Vagina (tissue), 2 donors: Measurements from ENCODE around the gene GJD3. TPM values are rescaled to one million over a fixed set of nuclear protein-coding genes. Genes with fewer than 3 reads are reported as not detected.
A peak's percentile ranks its signal among the peaks of the same experiment; 100 is the strongest.
"Not testable (repeated sequence)": the region's sequence is repeated elsewhere in the genome, so short reads cannot be mapped to it uniquely, and the experiment has no call there.

Source experiments
- DNase-seq, 2 donors: peaks; one replicate each; pipeline ENCODE4 v3.0.0-alpha.2; 2017; ENCODE audit errors: extremely low spot score in 2 of 2
- H3K27ac ChIP-seq: fragments of 200-600 bp; sonication (generic); one replicate; pipeline ENCODE4 v1.5.1; 2019
- H3K27me3 ChIP-seq: fragments of 200-600 bp; sonication (generic); one replicate; pipeline ENCODE4 v1.5.1; 2019
- H3K36me3 ChIP-seq, 2 donors: fragments of 200-600 bp; sonication (generic); one replicate each; pipeline ENCODE4 v1.5.1; 2017 to 2019
- H3K4me1 ChIP-seq: fragments of 200-600 bp; sonication (generic); one replicate; pipeline ENCODE4 v1.5.1; 2019
- H3K4me3 ChIP-seq, 2 donors: fragments of 200-600 bp; sonication (generic); 1 replicate in 1 of 2; 2 replicates in 1 of 2; pipeline ENCODE4 v1.5.1; 2016 to 2019
- H3K9me3 ChIP-seq: fragments of 200-600 bp; sonication (generic); one replicate; pipeline ENCODE4 v1.5.1; 2019
- POLR2A ChIP-seq, 2 donors: fragments of 450-650 bp; IDR thresholded peaks; one replicate each; pipeline ENCODE4 v1.6.1; 2017; ENCODE audit warnings: antibody characterized with exemption in 2 of 2, mild to moderate bottlenecking in 2 of 2, moderate library complexity in 2 of 2
- POLR2AphosphoS5 ChIP-seq, 2 donors: sonication (generic); formaldehyde crosslinking; IDR thresholded peaks; one replicate each; pipeline ENCODE4 v1.9.0; 2017; ENCODE audit warnings: antibody characterized with exemption in 2 of 2, mild to moderate bottlenecking in 2 of 2, low read depth in 1 of 2; ENCODE audit not compliant: insufficient read depth in 1 of 2
- intact Hi-C: fragments of 100-400 bp; cut with DNase I; formaldehyde crosslinking; loops from one replicate; pipeline ENCODE4 v1.15.1; 2023
- total RNA-seq: library from RNA; depleted of rRNA; stranded (reverse); fragments of >200 nt; gene quantifications from one replicate; pipeline ENCODE4 v1.2.3, GENCODE V29; 2016
- TF ChIP-seq, protein P1 (sequence below), 3 experiments: fragments of 450-650 bp in 2 of 3; fragments of 200-600 bp in 1 of 3; sonication (generic) in 1 of 3; IDR thresholded peaks; one replicate each; pipeline ENCODE4 v1.5.1; 2017 to 2019; ENCODE audit warnings: antibody characterized with exemption in 3 of 3, mild to moderate bottlenecking in 2 of 3, moderate library complexity in 2 of 3

Gene GJD3
- total RNA-seq, 1 donor from 2014 or later = 12.0 TPM

DNA sequence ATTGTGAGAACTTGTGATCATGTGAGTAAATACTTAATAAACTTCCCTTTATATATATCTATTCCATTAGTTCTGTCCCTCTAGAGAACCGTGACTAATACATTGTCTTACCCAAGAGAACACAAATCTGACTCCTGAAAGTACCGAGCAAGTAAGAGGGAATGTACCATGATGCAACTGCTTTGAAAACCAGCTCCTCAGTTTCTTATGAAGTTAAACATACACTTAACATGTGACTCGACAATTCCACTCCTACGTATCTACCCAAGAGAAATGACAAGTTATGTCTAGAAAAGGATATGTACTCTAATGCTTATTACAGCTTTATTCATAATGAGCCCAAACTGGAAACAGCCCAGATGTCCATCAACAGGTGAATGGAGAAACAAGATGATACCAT lies 8.8 kb upstream of the GJD3 start:
- TF ChIP-seq POLR2AphosphoS5 (IDR thresholded peaks at IDR 0.05; ENCODE audit: insufficient read depth in 1 of 2, low read depth in 1 of 2) = no peak
- TF ChIP-seq, protein P1, sequence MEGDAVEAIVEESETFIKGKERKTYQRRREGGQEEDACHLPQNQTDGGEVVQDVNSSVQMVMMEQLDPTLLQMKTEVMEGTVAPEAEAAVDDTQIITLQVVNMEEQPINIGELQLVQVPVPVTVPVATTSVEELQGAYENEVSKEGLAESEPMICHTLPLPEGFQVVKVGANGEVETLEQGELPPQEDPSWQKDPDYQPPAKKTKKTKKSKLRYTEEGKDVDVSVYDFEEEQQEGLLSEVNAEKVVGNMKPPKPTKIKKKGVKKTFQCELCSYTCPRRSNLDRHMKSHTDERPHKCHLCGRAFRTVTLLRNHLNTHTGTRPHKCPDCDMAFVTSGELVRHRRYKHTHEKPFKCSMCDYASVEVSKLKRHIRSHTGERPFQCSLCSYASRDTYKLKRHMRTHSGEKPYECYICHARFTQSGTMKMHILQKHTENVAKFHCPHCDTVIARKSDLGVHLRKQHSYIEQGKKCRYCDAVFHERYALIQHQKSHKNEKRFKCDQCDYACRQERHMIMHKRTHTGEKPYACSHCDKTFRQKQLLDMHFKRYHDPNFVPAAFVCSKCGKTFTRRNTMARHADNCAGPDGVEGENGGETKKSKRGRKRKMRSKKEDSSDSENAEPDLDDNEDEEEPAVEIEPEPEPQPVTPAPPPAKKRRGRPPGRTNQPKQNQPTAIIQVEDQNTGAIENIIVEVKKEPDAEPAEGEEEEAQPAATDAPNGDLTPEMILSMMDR (IDR thresholded peaks at IDR 0.05) = no peak
- no peak for TF ChIP-seq POLR2A (IDR thresholded peaks at IDR 0.05)
- Histone ChIP-seq H3K36me3 (no peaks in the 10 kb centered on the region), H3K4me3 (no peak overlapping the region), H3K9me3 (no peaks in the 10 kb centered on the region), H3K4me1 (no peaks in the 10 kb centered on the region), H3K27me3 (no peaks in the 10 kb centered on the region), H3K27ac (no peak overlapping the region)
- no peak for DNase-seq
- intact Hi-C loops = no loop called here

DNA sequence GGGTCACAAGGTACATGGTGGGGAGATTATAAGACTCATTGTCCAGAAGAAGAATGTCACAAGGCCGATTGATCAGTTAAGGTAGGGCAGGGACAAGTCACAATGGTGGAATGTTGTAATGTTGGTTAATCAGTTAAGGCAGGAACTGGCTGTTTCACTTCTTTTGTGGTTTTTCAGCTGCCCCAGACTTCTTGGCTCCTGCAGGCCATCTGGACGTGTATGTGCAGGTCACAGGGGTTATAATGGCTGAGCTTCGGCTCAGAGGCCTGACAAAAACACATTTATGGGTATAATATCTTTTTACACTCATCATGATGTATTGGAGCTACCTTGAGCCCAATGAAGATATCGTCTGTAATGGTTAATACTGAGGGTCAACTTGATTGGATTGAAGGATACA lies 8.1 kb upstream of the GJD3 start:
- intact Hi-C loops, H3K9me3 ChIP-seq, H3K36me3 ChIP-seq, DNase-seq, H3K4me3 ChIP-seq, H3K4me1 ChIP-seq, H3K27me3 ChIP-seq, H3K27ac ChIP-seq: not testable (repeated sequence)

DNA sequence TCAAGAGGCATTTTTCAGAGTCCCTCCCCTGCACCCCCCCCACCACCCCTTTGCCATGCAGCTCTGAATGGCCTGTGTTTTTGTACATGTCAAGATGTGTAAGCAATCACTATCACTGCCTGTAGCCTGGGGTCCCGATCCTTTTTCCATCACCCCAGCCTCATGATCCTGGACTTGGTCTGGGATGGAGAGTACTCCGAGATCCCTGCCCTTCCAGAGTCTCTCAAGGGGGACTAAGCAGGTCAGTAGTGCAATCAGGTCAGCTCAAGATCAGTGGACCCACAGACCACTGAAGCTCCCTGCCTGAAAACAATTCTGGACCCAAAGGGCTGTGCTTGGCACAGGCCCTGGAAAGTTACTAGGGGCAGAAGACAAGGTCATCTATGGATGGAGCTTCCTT lies 7.5 kb upstream of the GJD3 start:
- DNase-seq = no peak
- no peaks in the 10 kb centered on the region for H3K27me3 ChIP-seq
- H3K9me3 ChIP-seq = no peaks in the 10 kb centered on the region
- no peak overlapping the region for H3K4me3 ChIP-seq
- no peaks in the 10 kb centered on the region for H3K4me1 ChIP-seq
- H3K36me3 ChIP-seq = no peaks in the 10 kb centered on the region
- TF ChIP-seq, protein P1 (IDR thresholded peaks at IDR 0.05) = no peak
- TF ChIP-seq POLR2A (IDR thresholded peaks at IDR 0.05) (no peak), POLR2AphosphoS5 (IDR thresholded peaks at IDR 0.05; ENCODE audit: insufficient read depth in 1 of 2, low read depth in 1 of 2) (no peak)
- intact Hi-C loops = no loop called here
- H3K27ac ChIP-seq = no peak overlapping the region

DNA sequence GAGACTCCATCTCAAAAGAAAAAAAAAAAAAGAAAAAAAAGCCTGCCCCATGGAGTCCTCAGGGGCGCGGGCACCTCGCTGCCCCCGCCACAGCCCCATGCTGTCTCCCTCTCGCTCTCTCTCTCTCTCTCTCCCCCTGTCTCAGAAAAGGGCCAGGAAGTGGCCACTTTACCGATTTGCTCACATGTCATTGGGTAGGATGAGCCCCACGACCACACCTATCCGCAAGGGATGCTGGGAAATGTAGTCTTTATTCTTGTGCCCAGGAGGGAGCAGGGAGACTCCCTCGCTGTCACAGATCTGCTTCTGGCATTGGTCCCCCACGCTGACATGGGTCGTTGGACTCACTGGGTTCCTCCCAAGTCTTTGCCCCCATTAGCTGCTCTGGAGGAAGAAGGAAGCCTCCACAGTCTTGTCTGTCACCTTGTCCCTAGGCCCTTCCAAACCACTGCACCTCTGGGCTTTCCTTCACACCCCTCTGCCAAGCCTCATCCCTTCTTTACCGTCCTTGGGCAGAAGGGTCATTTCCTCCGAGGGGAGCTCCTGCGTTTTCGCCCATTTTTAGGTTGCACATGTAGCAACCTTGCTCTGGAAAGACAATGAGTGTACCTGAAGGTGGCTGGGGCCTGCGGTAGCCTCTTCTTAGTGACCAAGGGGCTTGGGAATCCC lies 6.9 kb upstream of the GJD3 start:
- no peak for TF ChIP-seq POLR2AphosphoS5 (IDR thresholded peaks at IDR 0.05; ENCODE audit: insufficient read depth in 1 of 2, low read depth in 1 of 2)
- TF ChIP-seq, protein P1 (IDR thresholded peaks at IDR 0.05) = no peak
- TF ChIP-seq POLR2A (IDR thresholded peaks at IDR 0.05) = no peak
- peak in 1 of 2 donors; percentile 67 for DNase-seq
- H3K9me3 ChIP-seq = no peaks in the 10 kb centered on the region
- no peak overlapping the region for H3K27ac ChIP-seq
- H3K36me3 ChIP-seq = no peaks in the 10 kb centered on the region
- no peaks in the 10 kb centered on the region for H3K27me3 ChIP-seq
- H3K4me3 ChIP-seq = no peak overlapping the region
- intact Hi-C loops = no loop called here
- H3K4me1 ChIP-seq = no peaks in the 10 kb centered on the region

DNA sequence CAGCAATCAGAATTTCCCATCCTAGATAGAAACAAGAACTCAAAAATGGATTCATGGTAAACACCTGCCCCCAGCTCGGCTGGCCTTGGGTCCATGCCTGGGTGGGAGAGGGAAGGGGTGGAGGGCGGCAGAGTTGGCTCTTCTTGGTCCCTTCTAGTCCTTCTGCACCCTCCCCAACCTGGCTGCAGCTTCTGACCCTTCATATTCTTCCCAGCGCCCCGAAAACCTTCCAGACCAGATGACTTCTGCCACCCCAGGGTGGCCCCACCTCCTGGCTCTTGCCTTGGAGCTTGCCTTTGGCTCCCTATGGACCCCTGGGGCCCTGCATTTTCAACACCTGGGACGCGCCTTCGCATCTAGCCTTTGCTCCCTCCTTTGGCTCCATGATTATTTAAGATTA lies 5.4 kb upstream of the GJD3 start:
- TF ChIP-seq, protein P1 (IDR thresholded peaks at IDR 0.05) = no peak
- no peak for TF ChIP-seq POLR2A (IDR thresholded peaks at IDR 0.05)
- no peak for TF ChIP-seq POLR2AphosphoS5 (IDR thresholded peaks at IDR 0.05; ENCODE audit: insufficient read depth in 1 of 2, low read depth in 1 of 2)
- no peaks in the 10 kb centered on the region for H3K9me3 ChIP-seq
- H3K27me3 ChIP-seq = no peaks in the 10 kb centered on the region
- DNase-seq = no peak
- intact Hi-C loops = loop anchor here (10.0 kb wide), 1 partner anchor 45 kb away; the partner anchor contains the start of gene TOP2A
- H3K4me3 ChIP-seq = no peak overlapping the region
- H3K4me1 ChIP-seq = no peaks in the 10 kb centered on the region
- H3K27ac ChIP-seq = no peak overlapping the region
- no peaks in the 10 kb centered on the region for H3K36me3 ChIP-seq

DNA sequence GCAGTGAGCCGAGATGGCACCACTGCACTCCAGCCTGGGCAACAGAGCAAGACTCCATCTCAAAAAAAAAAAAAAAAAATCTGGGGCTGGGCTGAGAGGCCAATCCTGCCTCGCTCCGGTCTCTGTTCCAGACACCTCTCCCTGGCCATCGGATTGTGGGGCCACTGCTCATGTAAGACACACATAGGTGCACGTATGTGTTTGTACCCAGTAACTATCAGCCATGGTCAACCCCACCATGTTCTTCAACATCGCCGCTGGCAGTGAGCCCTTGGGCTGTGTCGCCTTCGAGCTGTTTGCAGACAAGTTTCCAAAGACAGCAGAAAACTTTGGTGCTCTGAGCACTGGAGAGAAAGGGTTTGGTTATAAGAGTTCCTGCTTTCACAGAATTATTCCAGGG lies 3.2 kb upstream of the GJD3 start:
- not testable (repeated sequence) for H3K27ac ChIP-seq, H3K27me3 ChIP-seq, H3K4me3 ChIP-seq, H3K9me3 ChIP-seq, H3K36me3 ChIP-seq
- intact Hi-C loops = loop anchor here (10.0 kb wide), 1 partner anchor 47 kb away; the partner anchor contains the start of gene TOP2A
- peaks cover 12% of the 10 kb centered on the region for H3K4me1 ChIP-seq
- peak in 1 of 2 donors; percentile 89 for DNase-seq
